Thyroid gland (tissue), 4 donors: ENCODE results near the gene LDLRAD4.

ENCODE experiments used
- POLR2A ChIP-seq, 2 donors: fragments of 450-650 bp; IDR thresholded peaks; one replicate each; pipeline ENCODE4 v1.6.1; 2017; ENCODE audit warnings: antibody characterized with exemption in 2 of 2, mild to moderate bottlenecking in 2 of 2, moderate library complexity in 1 of 2
- TF ChIP-seq, protein P1 (sequence below), 6 experiments: fragments of 200-600 bp in 3 of 6; fragments of 450-650 bp in 3 of 6; sonication (generic) in 3 of 6; IDR thresholded peaks; one replicate each; pipeline ENCODE4 v1.5.1; 2016 to 2019; ENCODE audit warnings: antibody characterized with exemption in 6 of 6, mild to moderate bottlenecking in 2 of 6, inconsistent platforms in 1 of 6, moderate library complexity in 1 of 6

DNA sequence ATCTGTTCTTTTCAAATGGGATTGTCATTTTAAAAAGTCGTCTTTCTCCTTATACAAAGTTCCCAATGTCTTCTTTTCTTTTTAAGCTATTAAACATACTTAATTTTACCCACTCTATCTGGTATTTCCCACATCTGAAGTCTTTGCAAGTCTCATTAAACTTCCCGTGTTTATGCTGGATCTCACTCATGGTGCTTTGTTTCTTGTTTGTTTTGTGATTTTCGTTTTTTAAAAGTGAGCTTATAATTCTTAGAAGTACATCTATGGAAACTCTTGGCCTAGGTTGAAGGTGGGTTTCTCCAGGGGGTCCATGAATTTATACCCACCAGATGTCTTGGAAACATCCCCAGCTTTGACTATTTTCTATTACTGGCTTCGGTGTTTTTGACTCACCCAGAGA, 299.8 kb downstream of the LDLRAD4 start:
- TF ChIP-seq, protein P1, sequence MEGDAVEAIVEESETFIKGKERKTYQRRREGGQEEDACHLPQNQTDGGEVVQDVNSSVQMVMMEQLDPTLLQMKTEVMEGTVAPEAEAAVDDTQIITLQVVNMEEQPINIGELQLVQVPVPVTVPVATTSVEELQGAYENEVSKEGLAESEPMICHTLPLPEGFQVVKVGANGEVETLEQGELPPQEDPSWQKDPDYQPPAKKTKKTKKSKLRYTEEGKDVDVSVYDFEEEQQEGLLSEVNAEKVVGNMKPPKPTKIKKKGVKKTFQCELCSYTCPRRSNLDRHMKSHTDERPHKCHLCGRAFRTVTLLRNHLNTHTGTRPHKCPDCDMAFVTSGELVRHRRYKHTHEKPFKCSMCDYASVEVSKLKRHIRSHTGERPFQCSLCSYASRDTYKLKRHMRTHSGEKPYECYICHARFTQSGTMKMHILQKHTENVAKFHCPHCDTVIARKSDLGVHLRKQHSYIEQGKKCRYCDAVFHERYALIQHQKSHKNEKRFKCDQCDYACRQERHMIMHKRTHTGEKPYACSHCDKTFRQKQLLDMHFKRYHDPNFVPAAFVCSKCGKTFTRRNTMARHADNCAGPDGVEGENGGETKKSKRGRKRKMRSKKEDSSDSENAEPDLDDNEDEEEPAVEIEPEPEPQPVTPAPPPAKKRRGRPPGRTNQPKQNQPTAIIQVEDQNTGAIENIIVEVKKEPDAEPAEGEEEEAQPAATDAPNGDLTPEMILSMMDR (IDR thresholded peaks at IDR 0.05) = no peak
- no peak for TF ChIP-seq POLR2A (IDR thresholded peaks at IDR 0.05)
